CD14-positive monocyte (primary cell): Measurements from ENCODE around the gene NINJ1. TPM values are rescaled to one million over a fixed set of nuclear protein-coding genes. Genes with fewer than 3 reads are reported as not detected.
"Not testable (repeated sequence)": the region's sequence is repeated elsewhere in the genome, so short reads cannot be mapped to it uniquely, and the experiment has no call there.

ENCODE experiments used
- DNase-seq, 3 donors: peaks; one replicate each; pipeline ENCODE4 v3.0.0-alpha.2; 2011 to 2022
- H2AFZ ChIP-seq: 2 replicates; pipeline ENCODE4 v1.6.0; 2012; ENCODE audit warnings: mild to moderate bottlenecking, low read depth, low read length, inconsistent platforms; ENCODE audit not compliant: insufficient read depth, poor library complexity, severe bottlenecking
- H3K27ac ChIP-seq, 2 donors: 1 replicate in 1 of 2; 2 replicates in 1 of 2; pipeline ENCODE4 v1.5.1; 2012 to 2013; ENCODE audit warnings: low read length in 2 of 2, control low read depth in 1 of 2, inconsistent platforms in 1 of 2, low read depth in 1 of 2, mild to moderate bottlenecking in 1 of 2
- H3K27me3 ChIP-seq, 2 donors: one replicate each; pipeline versions ENCODE4 v1.6.0 to v1.6.1; 2011 to 2013; ENCODE audit warnings: low read length in 2 of 2; ENCODE audit not compliant: control insufficient read depth in 2 of 2, insufficient read depth in 2 of 2
- H3K36me3 ChIP-seq, 2 donors: replicated peaks in 1 of 2; 1 replicate in 1 of 2; 2 replicates in 1 of 2; pipeline versions ENCODE4 v1.5.1 to v1.6.1; 2012 to 2013; ENCODE audit warnings: low read length in 2 of 2, control low read depth in 1 of 2, inconsistent platforms in 1 of 2, mild to moderate bottlenecking in 1 of 2; ENCODE audit not compliant: insufficient read depth in 2 of 2, control insufficient read depth in 1 of 2
- H3K4me1 ChIP-seq, 2 donors: 1 replicate in 1 of 2; 2 replicates in 1 of 2; pipeline versions ENCODE4 v1.5.1 to v1.6.1; 2012 to 2013; ENCODE audit warnings: low read length in 2 of 2, control low read depth in 1 of 2, inconsistent platforms in 1 of 2, mild to moderate bottlenecking in 1 of 2, moderate library complexity in 1 of 2; ENCODE audit not compliant: insufficient read depth in 2 of 2, control insufficient read depth in 1 of 2
- H3K4me2 ChIP-seq: replicated peaks from 2 replicates; pipeline ENCODE3; 2012; ENCODE audit warnings: low read length, moderate library complexity, mild to moderate bottlenecking; ENCODE audit not compliant: poor library complexity, severe bottlenecking; ENCODE audit errors: extremely low read depth
- H3K4me3 ChIP-seq, 3 experiments: fragments of 200-600 bp in 1 of 3; sonication (generic) in 1 of 3; replicated peaks in 1 of 3; 1 replicate in 2 of 3; 2 replicates in 1 of 3; pipeline ENCODE4 v1.5.1; 2011 to 2013; ENCODE audit warnings: low read length in 3 of 3, mild to moderate bottlenecking in 3 of 3, control low read depth in 2 of 3, low read depth in 2 of 3, inconsistent platforms in 1 of 3, moderate library complexity in 1 of 3
- H3K79me2 ChIP-seq: 2 replicates; pipeline ENCODE4 v1.6.0; 2012; ENCODE audit warnings: mild to moderate bottlenecking, control low read depth, inconsistent platforms, low read length, moderate library complexity; ENCODE audit not compliant: insufficient read depth
- H3K9ac ChIP-seq: 2 replicates; pipeline ENCODE4 v1.6.0; 2017; ENCODE audit warnings: low read length, mild to moderate bottlenecking; ENCODE audit not compliant: insufficient read depth, poor library complexity, severe bottlenecking
- H3K9me3 ChIP-seq, 2 donors: replicated peaks in 1 of 2; 1 replicate in 1 of 2; 2 replicates in 1 of 2; pipeline versions ENCODE4 v1.5.1 to v1.6.1; 2012 to 2013; ENCODE audit warnings: low read length in 2 of 2, control low read depth in 1 of 2; ENCODE audit not compliant: control insufficient read depth in 1 of 2, insufficient read depth in 1 of 2
- H4K20me1 ChIP-seq: 2 replicates; pipeline ENCODE4 v1.6.0; 2012; ENCODE audit warnings: mild to moderate bottlenecking, low read length, control low read depth, moderate library complexity; ENCODE audit not compliant: insufficient read depth
- H3K27ac Mint-ChIP-seq, 7 donors: one replicate each; pipeline ENCODE4 v1.8.0; 2020; ENCODE audit warnings: mild to moderate bottlenecking in 7 of 7, mixed read lengths in 7 of 7, moderate library complexity in 6 of 7, inconsistent platforms in 2 of 7
- H3K27me3 Mint-ChIP-seq, 3 donors: one replicate each; pipeline ENCODE4 v1.8.0; 2021 to 2022; ENCODE audit warnings: low read depth in 3 of 3, mild to moderate bottlenecking in 3 of 3, mixed read lengths in 3 of 3, moderate library complexity in 3 of 3, inconsistent platforms in 1 of 3
- H3K36me3 Mint-ChIP-seq, 2 donors: one replicate each; pipeline ENCODE4 v1.8.0; 2020; ENCODE audit warnings: mixed read lengths in 2 of 2, inconsistent platforms in 1 of 2, mild to moderate bottlenecking in 1 of 2
- H3K4me1 Mint-ChIP-seq: one replicate; pipeline ENCODE4 v1.8.0; 2020; ENCODE audit warnings: mild to moderate bottlenecking, mixed read lengths
- H3K4me3 Mint-ChIP-seq, 2 donors: one replicate each; pipeline ENCODE4 v1.8.0; 2020; ENCODE audit warnings: mild to moderate bottlenecking in 2 of 2, mixed read lengths in 2 of 2, moderate library complexity in 1 of 2
- H3K9me3 Mint-ChIP-seq, 7 donors: one replicate each; pipeline ENCODE4 v1.8.0; 2020 to 2022; ENCODE audit warnings: mixed read lengths in 7 of 7, mild to moderate bottlenecking in 6 of 7, moderate library complexity in 6 of 7, inconsistent platforms in 2 of 7
- WGBS: methylation state at CpG from one replicate; pipeline ENCODE4 v1.1.5; 2013; ENCODE audit warnings: missing lambda C conversion rate; ENCODE audit not compliant: insufficient coverage; 5-methylcytosine and 5-hydroxymethylcytosine counted together
- intact Hi-C, 2 donors: fragments of 100-400 bp; cut with micrococcal nuclease; formaldehyde crosslinking; loops; one replicate each; pipeline versions ENCODE4 v1.15.0 to v1.15.1; 2023
- polyA plus RNA-seq, 3 donors: library from polyadenylated mRNA; depleted of rRNA in 1 of 3; unstranded in 2 of 3; stranded (reverse) in 1 of 3; fragments of 300-500 nt in 2 of 3; fragments of >200 nt in 1 of 3; fragmentation: Illumina TruSeq in 2 of 3; gene quantifications; 1 replicate in 2 of 3; 2 replicates in 1 of 3; pipeline ENCODE4 v1.2.3, GENCODE V29; 2012 to 2021
- TF ChIP-seq, protein P1 (sequence below): fragments of 200-600 bp; IDR thresholded peaks from one replicate; pipeline ENCODE4 v1.8.0; 2022; ENCODE audit warnings: antibody characterized with exemption, mild to moderate bottlenecking

The NINJ1 gene
- polyA plus RNA-seq, 3 donors: 290 to 610 (median 469) TPM

DNA sequence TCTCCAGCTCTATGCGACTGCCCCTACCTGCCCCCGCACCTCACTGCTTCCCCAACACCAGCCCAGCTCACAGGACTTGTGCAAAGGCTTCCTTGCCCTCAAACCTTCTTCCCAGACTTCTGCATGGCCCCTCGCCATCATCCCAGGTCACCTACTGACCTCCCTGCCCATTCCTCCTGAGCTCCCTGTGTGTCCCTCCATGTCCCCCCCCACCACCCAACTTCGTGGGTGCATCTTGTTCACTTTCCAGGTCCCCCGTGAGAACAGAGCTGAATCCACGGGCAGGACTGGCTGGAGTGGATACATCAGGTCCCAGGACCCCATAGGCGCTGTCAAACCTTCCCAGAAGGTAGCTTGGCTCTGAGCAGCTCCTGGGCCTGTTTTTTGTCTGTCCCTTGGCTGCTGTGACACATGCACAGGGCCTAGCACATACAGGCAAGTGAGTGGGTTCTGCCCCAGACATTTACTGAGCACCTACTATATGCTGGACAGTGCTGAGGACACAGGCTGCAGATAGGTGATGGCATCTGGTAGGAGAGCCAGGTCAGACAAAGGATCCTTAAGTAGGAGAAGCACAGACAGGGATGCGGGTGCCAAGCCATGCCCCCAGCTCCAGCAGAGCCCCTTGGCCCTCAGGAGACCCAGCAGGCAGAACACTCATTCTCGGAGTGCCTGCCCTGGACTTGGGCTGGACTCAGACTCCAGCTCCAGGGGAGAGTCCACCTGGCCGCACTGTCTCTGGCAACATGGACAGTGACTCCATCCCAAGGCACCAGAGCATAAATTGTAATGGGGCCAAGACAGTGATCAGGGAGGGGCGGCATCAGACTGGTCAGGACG lies 15.0 kb downstream of the NINJ1 start:
- peak overlapping the region in 1 of 2 donors; percentile 9 for H3K4me3 Mint-ChIP-seq
- no peak overlapping the region for H2AFZ ChIP-seq
- peaks cover 22% of the 10 kb centered on the region for H3K79me2 ChIP-seq
- H3K4me2 ChIP-seq: peak overlapping the region; percentile 33
- H4K20me1 ChIP-seq: peaks cover 15% of the 10 kb centered on the region
- intact Hi-C loops: loop anchor here in 1 of 2 donors (10.0 kb wide), 1 partner anchor 1046 kb away; no protein-coding TSS in a partner anchor
- H3K36me3 Mint-ChIP-seq: peaks cover 65 to 67% of the 10 kb centered on the region in 2 donors
- H3K36me3 ChIP-seq: peaks cover 31 to 32% of the 10 kb centered on the region in 2 donors
- peak overlapping the region; percentile 72 for H3K9ac ChIP-seq
- H3K4me3 ChIP-seq: peak overlapping the region in 1 of 3 experiments; percentile 49
- H3K27me3 Mint-ChIP-seq: peaks cover 0 to 2% (median 0%) of the 10 kb centered on the region in 3 donors
- TF ChIP-seq, protein P1, sequence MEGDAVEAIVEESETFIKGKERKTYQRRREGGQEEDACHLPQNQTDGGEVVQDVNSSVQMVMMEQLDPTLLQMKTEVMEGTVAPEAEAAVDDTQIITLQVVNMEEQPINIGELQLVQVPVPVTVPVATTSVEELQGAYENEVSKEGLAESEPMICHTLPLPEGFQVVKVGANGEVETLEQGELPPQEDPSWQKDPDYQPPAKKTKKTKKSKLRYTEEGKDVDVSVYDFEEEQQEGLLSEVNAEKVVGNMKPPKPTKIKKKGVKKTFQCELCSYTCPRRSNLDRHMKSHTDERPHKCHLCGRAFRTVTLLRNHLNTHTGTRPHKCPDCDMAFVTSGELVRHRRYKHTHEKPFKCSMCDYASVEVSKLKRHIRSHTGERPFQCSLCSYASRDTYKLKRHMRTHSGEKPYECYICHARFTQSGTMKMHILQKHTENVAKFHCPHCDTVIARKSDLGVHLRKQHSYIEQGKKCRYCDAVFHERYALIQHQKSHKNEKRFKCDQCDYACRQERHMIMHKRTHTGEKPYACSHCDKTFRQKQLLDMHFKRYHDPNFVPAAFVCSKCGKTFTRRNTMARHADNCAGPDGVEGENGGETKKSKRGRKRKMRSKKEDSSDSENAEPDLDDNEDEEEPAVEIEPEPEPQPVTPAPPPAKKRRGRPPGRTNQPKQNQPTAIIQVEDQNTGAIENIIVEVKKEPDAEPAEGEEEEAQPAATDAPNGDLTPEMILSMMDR: no peak
- H3K9me3 Mint-ChIP-seq: peaks cover 0 to 2% (median 0%) of the 10 kb centered on the region in 7 donors
- H3K27ac ChIP-seq: peak overlapping the region; percentile 90 to 99
- DNase-seq: no peak
- no peaks in the 10 kb centered on the region for H3K27me3 ChIP-seq
- peak overlapping the region; percentile 99 to 100 (median 100) for H3K27ac Mint-ChIP-seq
- no peaks in the 10 kb centered on the region for H3K9me3 ChIP-seq
- H3K4me1 ChIP-seq: peaks cover 79 to 94% of the 10 kb centered on the region in 2 donors
- H3K4me1 Mint-ChIP-seq: peaks cover 77% of the 10 kb centered on the region
- 90% methylated on average over 12 of the region's 12 CpGs for WGBS

DNA sequence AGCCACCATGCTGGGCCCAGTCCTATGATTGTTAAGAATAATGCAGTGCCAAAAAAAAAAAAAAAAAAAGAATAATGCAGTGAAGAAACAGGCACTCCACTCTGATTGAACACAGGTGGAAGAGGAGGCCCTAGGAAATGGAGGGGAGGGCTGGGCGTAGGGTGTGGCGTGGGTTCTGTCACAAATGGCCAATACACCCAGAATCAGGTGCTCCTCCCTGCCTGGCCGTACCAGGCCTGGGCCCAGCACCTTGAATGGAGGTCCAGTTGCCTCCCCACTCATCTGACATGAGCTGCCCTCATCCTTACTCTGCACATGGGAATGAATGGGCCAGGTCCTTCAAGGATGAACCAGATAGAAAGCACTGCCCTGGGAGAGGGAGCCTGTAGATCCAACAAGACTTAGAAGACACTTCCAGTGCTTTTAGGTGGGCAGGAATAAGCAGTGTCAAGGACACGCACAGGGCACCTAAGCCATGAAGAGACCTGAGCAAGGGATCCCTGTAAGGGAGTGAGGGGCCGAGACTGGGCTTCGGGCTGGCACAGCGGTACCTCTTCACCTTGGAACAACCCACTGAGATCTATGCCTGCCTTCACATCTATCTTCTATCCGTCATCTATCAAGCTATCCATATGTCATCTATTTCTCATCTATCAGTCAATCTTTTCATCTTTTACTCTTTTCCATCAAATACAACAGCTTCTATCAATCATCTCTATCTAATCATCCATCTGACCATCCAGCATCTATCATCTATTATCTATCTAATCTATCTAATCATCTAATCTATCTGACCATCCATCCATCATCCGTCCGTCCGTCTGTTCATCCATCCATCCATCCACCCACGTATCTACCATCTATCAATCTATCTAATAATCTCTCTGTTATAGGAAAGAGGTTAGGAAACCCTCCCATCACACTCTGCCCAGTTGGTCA lies 15.9 kb downstream of the NINJ1 start:
- Histone ChIP-seq H3K4me1 (peaks cover 88 to 99% of the 10 kb centered on the region in 2 donors), H3K79me2 (peaks cover 26% of the 10 kb centered on the region), H3K4me3 (peak overlapping the region in 1 of 3 experiments; percentile 2), H4K20me1 (peaks cover 12% of the 10 kb centered on the region), H3K27ac (peak overlapping the region; percentile 90 to 99), H3K27me3 (no peaks in the 10 kb centered on the region), H3K36me3 (peaks cover 23% of the 10 kb centered on the region in 2 donors), H3K9ac (no peak overlapping the region), H3K4me2 (no peak overlapping the region), H2AFZ (no peak overlapping the region), H3K9me3 (no peaks in the 10 kb centered on the region)
- intact Hi-C loops: loop anchor here in 1 of 2 donors (2.0 to 10.0 kb wide), 2 partner anchors 21 to 1047 kb away; partner anchors contain the start of gene CARD19
- 93% methylated on average over 8 of the region's 12 CpGs for WGBS
- TF ChIP-seq, protein P1: no peak
- peak overlapping the region in 1 of 2 donors; percentile 0 for H3K4me3 Mint-ChIP-seq
- H3K4me1 Mint-ChIP-seq: peaks cover 84% of the 10 kb centered on the region
- peak overlapping the region; percentile 99 to 100 (median 100) for H3K27ac Mint-ChIP-seq
- DNase-seq: no peak
- H3K36me3 Mint-ChIP-seq: peaks cover 62 to 63% of the 10 kb centered on the region in 2 donors
- H3K27me3 Mint-ChIP-seq: peaks cover 0 to 2% (median 0%) of the 10 kb centered on the region in 3 donors
- peaks cover 0 to 2% (median 0%) of the 10 kb centered on the region in 7 donors for H3K9me3 Mint-ChIP-seq

DNA sequence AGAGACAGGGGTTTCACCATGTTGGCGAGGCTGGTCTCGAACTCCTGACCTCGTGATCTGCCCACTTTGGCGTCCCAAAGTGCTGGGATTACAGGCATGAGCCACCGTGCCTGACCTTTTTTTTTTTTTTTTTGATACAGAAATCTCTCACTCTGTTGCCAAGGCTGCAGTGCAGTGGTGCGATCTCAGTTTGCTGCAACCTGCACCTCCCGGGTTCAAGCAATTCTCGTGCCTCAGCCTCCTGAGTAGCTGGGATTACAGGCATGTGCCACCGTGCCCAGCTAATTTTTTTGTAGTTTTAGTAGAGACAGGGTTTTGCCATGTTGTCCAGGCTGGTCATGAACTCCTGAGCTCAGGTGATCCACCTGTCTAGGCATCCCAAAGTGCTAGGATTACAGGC lies 16.5 kb downstream of the NINJ1 start:
- H3K27me3 ChIP-seq, H3K4me2 ChIP-seq, H4K20me1 ChIP-seq, H3K9me3 ChIP-seq, H3K4me3 ChIP-seq, H2AFZ ChIP-seq, H3K27me3 Mint-ChIP-seq, H3K4me3 Mint-ChIP-seq, H3K9ac ChIP-seq, DNase-seq, H3K9me3 Mint-ChIP-seq: not testable (repeated sequence)
- Histone ChIP-seq H3K36me3 (peaks cover 17% of the 10 kb centered on the region in 2 donors), H3K4me1 (peaks cover 90 to 99% of the 10 kb centered on the region in 2 donors), H3K27ac (peak overlapping the region in 1 of 2 donors; percentile 28), H3K79me2 (peaks cover 30% of the 10 kb centered on the region)
- Mint-ChIP-seq H3K27ac (peak overlapping the region; percentile 64 to 100 (median 100)), H3K36me3 (peaks cover 62 to 63% of the 10 kb centered on the region in 2 donors), H3K4me1 (peaks cover 87% of the 10 kb centered on the region)
- 89% methylated on average over 8 of the region's 9 CpGs for WGBS
- intact Hi-C loops: loop anchor here in 1 of 2 donors (2.0 to 10.0 kb wide), 2 partner anchors 21 to 1047 kb away; partner anchors contain the start of gene CARD19
